ENCODE data around the gene ERCC1.

- no peak for TF ChIP-seq CTCF (IDR thresholded peaks at IDR 0.05; ENCODE audit: insufficient read depth, low read length, poor library complexity, severe bottlenecking)
- TF ChIP-seq EZH2phosphoT487 (conservative IDR thresholded peaks at IDR 0.05; ENCODE audit: low read length) = no peak
Measured at GRCh38 chr19:45418802-45419201, 4.9 kb downstream of the ERCC1 start.
